NCI-H2081 treated with DMSO at 0.1 percent for 48 hours (cell line): Measurements from ENCODE around the gene ZNF592.
"Not testable (repeated sequence)": the region's sequence is repeated elsewhere in the genome, so short reads cannot be mapped to it uniquely, and the experiment has no call there.

ENCODE experiments used
- DNase-seq: peaks from one replicate; lab custom pipeline; 2025; lab: John Stamatoyannopoulos, UW

The ZNF592 gene

GRCh38 chr15:84741121-84741520 is 7.3 kb upstream of the ZNF592 start:
- no peak for DNase-seq

GRCh38 chr15:84747416-84748273 is 747 bp upstream of the ZNF592 start:
- DNase-seq = no peak

GRCh38 chr15:84749111-84749991 is 959 bp downstream of the ZNF592 start:
- no peak for DNase-seq

GRCh38 chr15:84750583-84751092 is 2.2 kb downstream of the ZNF592 start:
- DNase-seq = no peak

DNA sequence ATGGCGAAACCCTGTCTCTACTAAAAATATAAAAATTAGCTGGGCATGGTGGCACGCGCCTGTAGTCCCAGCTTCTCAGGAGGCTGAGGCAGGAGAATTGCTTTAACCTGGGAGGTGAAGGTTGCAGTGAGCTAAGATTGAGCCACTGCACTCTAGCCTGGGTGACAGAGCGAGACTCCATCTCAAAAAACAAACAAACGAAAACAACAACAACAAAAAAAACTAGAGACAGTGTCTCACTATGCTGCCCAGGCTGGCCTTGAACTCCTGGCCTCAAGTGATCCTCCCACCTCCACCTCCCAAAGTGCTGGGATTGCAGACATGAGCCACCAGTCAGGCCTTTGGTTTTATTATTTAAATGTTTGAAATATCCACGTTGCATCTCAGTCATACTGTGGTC is 3.3 kb downstream of the ZNF592 start:
- DNase-seq = not testable (repeated sequence)

DNA sequence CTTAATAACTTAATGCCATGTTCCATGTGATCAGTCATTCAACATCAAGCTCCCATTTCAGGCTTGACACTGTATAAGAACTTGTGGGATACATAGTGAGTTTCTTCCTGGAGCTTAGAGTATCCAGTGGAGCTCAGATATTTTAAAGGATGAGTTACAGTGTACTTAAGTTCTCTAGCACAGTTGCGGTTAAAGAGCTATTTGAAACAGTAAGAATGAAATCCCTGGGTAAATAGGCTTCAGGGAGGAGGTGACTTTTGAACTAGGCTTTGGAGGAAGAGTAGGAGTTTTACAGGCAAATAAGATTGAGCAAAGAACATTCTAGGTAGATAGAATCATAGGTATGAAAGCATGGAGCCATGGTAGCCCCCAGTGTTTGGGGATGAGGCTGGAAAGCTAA is 3.8 kb downstream of the ZNF592 start:
- DNase-seq = no peak

GRCh38 chr15:84752700-84753099 is 4.3 kb downstream of the ZNF592 start:
- DNase-seq = no peak

GRCh38 chr15:84754889-84755288 is 6.5 kb downstream of the ZNF592 start:
- not testable (repeated sequence) for DNase-seq

DNA sequence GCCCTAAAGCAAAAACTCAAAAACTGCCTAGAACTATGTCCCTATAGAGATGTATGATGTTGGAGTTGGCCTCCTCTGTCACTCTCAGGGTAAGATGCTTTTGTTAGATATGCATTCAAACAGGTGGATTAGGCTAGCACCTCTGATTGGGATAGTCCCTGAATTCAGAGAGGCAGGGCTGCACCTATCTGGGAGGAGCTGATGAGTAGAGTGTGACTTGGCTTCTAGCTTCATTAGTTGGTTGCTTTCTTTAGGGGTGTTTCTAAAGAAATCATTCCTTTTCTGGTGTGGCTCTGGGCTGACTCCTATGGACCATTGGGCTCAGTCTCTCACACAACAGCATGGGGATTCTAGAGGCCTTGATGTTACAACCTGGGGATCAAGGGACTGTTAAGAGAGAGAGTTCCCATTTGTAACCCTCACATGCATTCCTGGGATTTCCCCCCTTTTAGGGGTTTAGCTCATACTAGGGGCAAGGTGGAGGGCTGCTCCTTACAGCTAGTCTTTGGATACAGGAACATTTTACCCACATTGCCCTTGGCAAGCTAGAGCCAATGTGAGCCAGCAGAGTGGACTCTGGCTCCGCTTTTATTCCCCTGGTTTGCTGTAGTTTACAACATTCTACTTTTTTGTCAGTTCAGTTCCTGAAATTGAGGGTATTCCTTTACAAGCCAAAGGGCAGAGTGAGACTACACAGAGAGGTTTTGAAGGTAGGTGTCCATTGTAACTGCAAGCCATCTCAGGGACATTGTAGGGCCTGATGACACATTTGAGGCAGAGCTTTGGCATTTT is 7.5 kb downstream of the ZNF592 start:
- DNase-seq = no peak

DNA sequence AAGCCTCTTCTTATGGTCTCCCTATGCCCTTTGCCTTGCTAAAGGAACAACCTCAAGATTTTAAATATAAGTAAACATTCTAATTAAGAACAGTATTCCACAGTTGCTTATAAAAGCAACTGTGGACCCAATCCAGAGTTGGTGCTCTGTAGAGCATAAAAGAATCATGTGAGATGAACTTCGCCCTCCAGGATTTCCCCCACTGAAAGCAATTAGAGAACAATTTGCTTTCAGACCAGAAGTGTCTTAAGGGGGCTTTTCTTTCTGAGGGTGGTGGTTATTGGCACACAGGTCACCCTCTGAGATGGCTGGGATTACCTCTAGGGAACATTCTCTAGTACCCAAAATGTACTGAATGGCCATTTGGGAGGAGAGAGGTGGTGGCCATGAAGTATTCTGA is 10.6 kb downstream of the ZNF592 start:
- DNase-seq = no peak

DNA sequence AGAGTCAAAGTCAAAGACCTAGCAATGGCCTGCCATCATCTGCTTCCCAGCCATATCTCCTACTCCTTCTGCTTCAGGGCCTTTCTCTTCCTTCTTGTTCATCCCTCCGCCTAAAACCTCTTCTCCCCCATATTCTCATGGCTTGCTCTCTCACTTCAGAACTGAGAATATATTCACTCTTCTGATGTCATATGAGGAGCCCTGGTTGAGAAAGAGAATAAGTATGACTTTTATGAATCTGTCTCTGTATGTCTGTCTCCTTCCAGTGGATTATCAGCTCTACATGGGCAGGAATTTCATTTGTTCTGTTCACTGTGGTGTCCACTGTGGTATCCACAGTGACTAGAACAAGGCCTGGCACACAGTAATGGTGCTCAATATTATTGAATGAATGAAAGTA is 11.8 kb downstream of the ZNF592 start:
- no peak for DNase-seq

- DNase-seq = no peak
Measured at GRCh38 chr15:84761607-84762131, 13.3 kb downstream of the ZNF592 start.

DNA sequence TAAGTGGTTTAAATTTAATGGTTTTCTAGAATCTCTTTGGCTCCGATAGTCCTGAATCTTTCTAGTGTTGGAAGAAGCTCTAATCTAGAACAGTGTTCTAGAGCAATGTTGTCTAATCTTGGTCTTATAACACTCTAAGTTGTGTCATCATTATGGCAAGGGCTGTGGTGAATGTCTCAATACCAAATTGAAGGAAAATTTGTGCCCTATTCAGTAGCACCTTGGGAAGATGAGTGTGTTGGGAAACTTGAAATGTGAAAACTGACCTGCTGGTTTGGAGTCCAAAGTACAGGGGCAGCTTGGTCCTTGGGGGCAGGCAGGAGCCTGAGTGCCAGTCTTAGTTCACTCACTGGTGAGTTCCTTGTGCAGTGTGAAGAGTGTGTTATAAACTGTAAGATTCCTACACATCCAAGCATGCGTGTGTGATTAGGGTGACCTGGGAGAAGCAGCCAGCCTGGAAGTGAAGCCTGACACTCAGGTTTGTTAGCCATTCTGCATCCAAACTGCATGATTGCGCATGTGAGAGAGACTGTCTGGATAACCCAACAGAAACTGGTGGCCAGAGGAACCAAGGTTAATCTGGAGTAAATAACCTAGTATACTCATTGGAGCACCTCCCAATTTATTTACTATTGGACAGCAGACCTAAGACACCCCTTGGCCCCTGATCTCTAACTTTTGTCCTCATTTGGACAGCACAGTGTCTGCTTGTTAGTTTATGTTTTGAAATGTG is 14.6 kb downstream of the ZNF592 start:
- DNase-seq = no peak

DNA sequence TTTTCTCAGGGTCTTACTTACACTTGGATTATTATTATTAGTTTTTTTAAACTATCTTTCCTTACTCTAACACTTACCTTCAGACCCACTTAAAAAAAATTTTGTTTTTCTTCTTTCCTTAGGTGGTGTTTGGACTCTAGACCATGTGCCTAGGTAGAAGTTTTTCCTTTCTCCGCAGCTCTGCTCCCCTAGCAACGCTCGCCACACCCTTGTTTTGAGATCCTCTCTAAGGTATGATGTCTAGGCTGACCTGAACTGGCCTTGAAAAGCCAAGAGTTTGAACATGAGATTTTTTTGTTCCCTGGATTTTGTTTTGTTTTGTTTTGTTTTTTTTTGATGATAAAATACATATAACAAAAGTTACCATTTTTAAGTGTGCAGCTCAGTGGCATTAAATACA is 16.2 kb downstream of the ZNF592 start:
- DNase-seq = no peak

DNA sequence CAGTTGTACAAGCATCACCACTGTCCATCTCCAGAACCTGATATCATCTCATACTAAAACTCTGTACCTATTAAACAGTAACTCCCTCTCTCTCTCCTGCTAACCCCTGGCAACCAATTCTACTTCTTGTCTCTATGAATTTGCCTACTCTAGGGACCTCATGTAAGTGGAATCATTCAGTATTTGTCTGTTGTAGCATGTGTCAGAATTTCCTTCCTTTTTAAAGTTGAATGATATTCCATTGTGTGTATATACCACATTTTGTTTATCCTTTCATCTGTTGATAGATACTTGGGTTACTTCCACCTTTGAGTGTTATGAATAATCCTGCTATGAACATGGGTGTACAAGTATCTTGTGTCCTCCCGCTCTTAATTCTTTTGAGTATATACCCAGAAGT is 16.6 kb downstream of the ZNF592 start:
- DNase-seq = no peak

- DNase-seq = no peak
Measured at GRCh38 chr15:84765675-84766074, 17.3 kb downstream of the ZNF592 start.

DNA sequence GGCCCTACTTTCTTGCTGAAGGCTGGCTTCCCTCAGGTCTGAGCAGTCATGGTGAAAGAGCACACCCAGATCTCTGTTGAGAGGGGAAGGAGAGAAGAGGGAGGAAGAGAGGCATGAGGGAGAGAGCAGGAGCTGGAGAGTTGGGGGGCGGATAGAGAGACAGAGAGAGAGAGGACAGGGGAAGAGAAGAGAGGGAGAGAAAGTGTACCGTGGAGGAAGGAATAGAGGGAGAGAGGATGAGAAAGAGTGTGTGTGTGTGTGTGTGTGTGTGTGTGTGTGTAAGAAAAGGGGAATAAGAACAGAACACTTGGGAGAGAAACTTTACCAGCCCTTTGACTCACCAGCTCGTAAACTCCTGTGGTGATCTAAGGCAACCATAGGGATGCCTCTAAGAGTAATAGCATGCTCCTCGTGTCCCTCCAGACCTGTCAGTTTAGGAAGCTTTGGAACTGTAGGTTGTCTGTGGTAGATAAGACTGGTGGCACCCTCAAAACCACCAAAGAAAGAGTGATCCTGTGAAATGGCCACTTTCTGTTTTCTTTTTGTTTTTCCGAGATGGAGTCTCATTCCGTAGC is 18.2 kb downstream of the ZNF592 start:
- no peak for DNase-seq

DNA sequence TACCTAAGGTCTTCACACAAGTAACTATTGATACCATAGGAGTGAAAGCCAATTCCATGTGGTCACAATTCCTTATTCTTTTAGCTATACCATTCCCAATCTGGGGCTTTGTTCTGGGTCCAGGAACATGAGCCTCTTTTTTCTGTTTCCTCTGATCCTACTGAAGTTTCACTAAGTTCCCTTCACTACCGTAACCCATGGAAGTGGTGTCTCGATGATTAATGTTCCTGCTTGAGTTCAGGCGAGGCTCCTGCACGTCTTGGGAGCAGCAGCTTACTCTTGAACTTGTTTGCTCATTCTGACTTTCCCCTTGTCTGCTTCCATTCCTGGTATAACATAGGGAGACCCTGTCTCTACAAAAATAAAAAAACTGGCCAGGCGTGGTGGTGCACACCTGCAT is 23.6 kb downstream of the ZNF592 start:
- no peak for DNase-seq

- DNase-seq = no peak
Measured at GRCh38 chr15:84772467-84772866, 24.1 kb downstream of the ZNF592 start.

DNA sequence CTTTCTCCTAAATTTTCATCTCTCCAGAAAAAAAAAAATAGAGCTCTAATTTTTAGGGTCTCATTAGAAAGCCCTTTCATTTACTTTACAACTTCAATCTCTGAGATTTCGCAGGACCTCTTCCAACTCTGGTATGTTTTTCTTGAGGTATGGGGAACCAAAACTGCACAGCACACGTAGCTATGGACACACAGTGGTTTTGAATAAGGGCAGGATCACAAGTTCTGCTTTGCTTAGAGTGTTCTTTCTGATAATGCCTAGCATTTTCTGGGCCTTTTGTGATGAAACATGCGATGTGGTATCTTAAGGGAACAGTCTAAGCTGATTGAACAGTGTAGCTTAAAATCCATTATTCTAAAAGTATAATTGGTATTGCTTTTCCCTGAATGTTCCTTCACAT is 25.3 kb downstream of the ZNF592 start:
- no peak for DNase-seq
